Activated CD8-positive, alpha-beta memory T cell treated with anti-CD3 and anti-CD28 coated beads, Interleukin-2, amount 10 ng/mL, durations not matched to agents 7 days and 5 days (primary cell): ENCODE results near the gene ALDH1A3. TPM values are rescaled to one million over a fixed set of nuclear protein-coding genes. Genes with fewer than 3 reads are reported as not detected.

Experiments
- ATAC-seq: fragments of 150-1000 bp; cut with Tn5 transposase; one replicate; pipeline ENCODE4 v1.10.0; 2021; ENCODE audit warnings: moderate library complexity
- CTCF ChIA-PET: fragments of 350-600 bp; sonication (Branson Sonifier 250); formaldehyde crosslinking; loops from one replicate; lab custom pipeline; 2021; ENCODE audit warnings: antibody characterized with exemption; lab: Charles Lee
- DNase-seq: peaks from one replicate; pipeline ENCODE4 v3.0.0-alpha.2; 2020
- H3K27ac Mint-ChIP-seq: one replicate; pipeline ENCODE4 v1.8.0; 2021; ENCODE audit warnings: mild to moderate bottlenecking, mixed read lengths
- H3K27me3 Mint-ChIP-seq: one replicate; pipeline ENCODE4 v1.8.0; 2021; ENCODE audit warnings: mixed read lengths
- H3K36me3 Mint-ChIP-seq: one replicate; pipeline ENCODE4 v1.8.0; 2021; ENCODE audit warnings: mild to moderate bottlenecking, mixed read lengths
- H3K4me1 Mint-ChIP-seq: one replicate; pipeline ENCODE4 v1.8.0; 2021; ENCODE audit warnings: mixed read lengths
- H3K4me3 Mint-ChIP-seq: one replicate; pipeline ENCODE4 v1.8.0; 2021; ENCODE audit warnings: mild to moderate bottlenecking, moderate library complexity, mixed read lengths
- H3K9me3 Mint-ChIP-seq: one replicate; pipeline ENCODE4 v1.8.0; 2022; ENCODE audit warnings: low read depth, mixed read lengths
- total RNA-seq, 2 experiments: library from RNA; stranded (reverse); gene quantifications; one replicate each; pipeline ENCODE4 v1.2.3, GENCODE V29; 2021

Gene ALDH1A3
- total RNA-seq, 2 experiments from 2014 or later, result not detected

- CTCF ChIA-PET, result interaction anchor here (1.6 kb wide), 1 partner anchor 9 kb away, joined by 4 read pairs; no protein-coding TSS in a partner anchor
- Mint-ChIP-seq H3K27me3 (peaks cover 27% of the 10 kb centered on the region), H3K4me1 (no peaks in the 10 kb centered on the region), H3K27ac (no peak overlapping the region), H3K4me3 (no peak overlapping the region), H3K36me3 (no peaks in the 10 kb centered on the region), H3K9me3 (no peaks in the 10 kb centered on the region)
- ATAC-seq, result no peak
- no peak for DNase-seq
These were observed 28.8 kb downstream of the ALDH1A3 start for GRCh38 chr15:100908466-100908865.

GRCh38 chr15:100909565-100909964, 29.9 kb downstream of the ALDH1A3 start:
- Mint-ChIP-seq H3K4me3 (no peak overlapping the region), H3K27me3 (peaks cover 31% of the 10 kb centered on the region), H3K36me3 (no peaks in the 10 kb centered on the region), H3K27ac (no peak overlapping the region), H3K9me3 (no peaks in the 10 kb centered on the region), H3K4me1 (no peaks in the 10 kb centered on the region)
- DNase-seq (no peak), ATAC-seq (no peak)
- CTCF ChIA-PET, result no interaction called here

- Mint-ChIP-seq H3K9me3 (no peaks in the 10 kb centered on the region), H3K4me1 (no peaks in the 10 kb centered on the region), H3K4me3 (no peak overlapping the region), H3K27me3 (peaks cover 37% of the 10 kb centered on the region), H3K27ac (no peak overlapping the region), H3K36me3 (no peaks in the 10 kb centered on the region)
- ATAC-seq (no peak), DNase-seq (no peak)
- CTCF ChIA-PET, result interaction anchor here (0.9 kb wide), 1 partner anchor 98 kb away, joined by 3 read pairs; no protein-coding TSS in a partner anchor
These were observed 30.6 kb downstream of the ALDH1A3 start for GRCh38 chr15:100909989-100910955.

GRCh38 chr15:100911086-100911485, 31.5 kb downstream of the ALDH1A3 start:
- CTCF ChIA-PET, result no interaction called here
- H3K27ac Mint-ChIP-seq, result no peak overlapping the region
- no peak for ATAC-seq

GRCh38 chr15:100913961-100914360, 34.3 kb downstream of the ALDH1A3 start:
- no peak for ATAC-seq
- CTCF ChIA-PET, result interaction anchor here (11.2 kb wide), 1 partner anchor 94 kb away, joined by 289 read pairs; no protein-coding TSS in a partner anchor
- peaks cover 59% of the 10 kb centered on the region for H3K27me3 Mint-ChIP-seq

More at GRCh38 chr15:100911086-100911485, 31.5 kb downstream of the ALDH1A3 start:
- Mint-ChIP-seq H3K27me3 (peaks cover 44% of the 10 kb centered on the region), H3K4me1 (no peaks in the 10 kb centered on the region), H3K36me3 (no peaks in the 10 kb centered on the region), H3K9me3 (no peaks in the 10 kb centered on the region), H3K4me3 (no peak overlapping the region)
- DNase-seq, result no peak

GRCh38 chr15:100914876-100915275, 35.2 kb downstream of the ALDH1A3 start:
- no peak overlapping the region for H3K4me3 Mint-ChIP-seq
- CTCF ChIA-PET, result interaction anchor here (11.2 kb wide), 1 partner anchor 93 kb away, joined by 289 read pairs; no protein-coding TSS in a partner anchor
- H3K4me1 Mint-ChIP-seq, result peaks cover 9% of the 10 kb centered on the region
- DNase-seq, result no peak
- H3K27me3 Mint-ChIP-seq, result peaks cover 61% of the 10 kb centered on the region
- no peak for ATAC-seq
- H3K9me3 Mint-ChIP-seq, result no peaks in the 10 kb centered on the region
- H3K27ac Mint-ChIP-seq, result no peak overlapping the region
- no peaks in the 10 kb centered on the region for H3K36me3 Mint-ChIP-seq

More at GRCh38 chr15:100913961-100914360, 34.3 kb downstream of the ALDH1A3 start:
- Mint-ChIP-seq H3K27ac (no peak overlapping the region), H3K9me3 (no peaks in the 10 kb centered on the region), H3K4me3 (no peak overlapping the region), H3K4me1 (peaks cover 8% of the 10 kb centered on the region), H3K36me3 (no peaks in the 10 kb centered on the region)
- DNase-seq, result no peak

GRCh38 chr15:100918034-100918689, 38.5 kb downstream of the ALDH1A3 start:
- Mint-ChIP-seq H3K4me3 (peak overlapping the region; percentile 64), H3K4me1 (peaks cover 26% of the 10 kb centered on the region), H3K9me3 (no peaks in the 10 kb centered on the region), H3K27me3 (peaks cover 83% of the 10 kb centered on the region), H3K36me3 (no peaks in the 10 kb centered on the region), H3K27ac (no peak overlapping the region)
- DNase-seq (peak; percentile 78), ATAC-seq (peak; percentile 94)
- CTCF ChIA-PET, result interaction anchor here (0.6 to 11.2 kb wide), 27 partner anchors 10 to 586 kb away, joined by 3 to 289 read pairs (median 4); partner anchors contain the start of gene ADAMTS17

- Mint-ChIP-seq H3K9me3 (no peaks in the 10 kb centered on the region), H3K4me1 (peaks cover 26% of the 10 kb centered on the region), H3K27ac (peak within 1 kb of the TSS; percentile 0), H3K27me3 (peaks cover 83% of the 10 kb centered on the region), H3K4me3 (peak within 1 kb of the TSS; percentile 64), H3K36me3 (no peaks in the 10 kb centered on the region)
- ATAC-seq, result peak; percentile 52
- DNase-seq, result no peak
- CTCF ChIA-PET, result interaction anchor here (0.6 to 11.2 kb wide), 16 partner anchors 9 to 586 kb away, joined by 3 to 289 read pairs (median 6); no protein-coding TSS in a partner anchor
These were observed 39.3 kb downstream of the ALDH1A3 start, which contains the start of gene LRRK1 for GRCh38 chr15:100918690-100919480. TSS of gene LRRK1 (plus strand) at chr15:100919357. CDS start at chr15:100924633, 5,276 bp downstream.

- no peak overlapping the region for H3K27ac Mint-ChIP-seq
- peaks cover 78% of the 10 kb centered on the region for H3K27me3 Mint-ChIP-seq
- H3K9me3 Mint-ChIP-seq, result no peaks in the 10 kb centered on the region
- DNase-seq (no peak), ATAC-seq (peak; percentile 12)
- H3K36me3 Mint-ChIP-seq, result no peaks in the 10 kb centered on the region
- CTCF ChIA-PET, result interaction anchor here (0.6 to 11.2 kb wide), 2 partner anchors 88 to 570 kb away, joined by 3 to 289 read pairs; no protein-coding TSS in a partner anchor
- H3K4me3 Mint-ChIP-seq, result peak overlapping the region; percentile 60
- peaks cover 26% of the 10 kb centered on the region for H3K4me1 Mint-ChIP-seq
These were observed 40.1 kb downstream of the ALDH1A3 start for GRCh38 chr15:100919481-100920405.

GRCh38 chr15:100920516-100921135, 41.0 kb downstream of the ALDH1A3 start:
- peaks cover 26% of the 10 kb centered on the region for H3K4me1 Mint-ChIP-seq
- peak overlapping the region; percentile 10 for H3K4me3 Mint-ChIP-seq
- H3K27me3 Mint-ChIP-seq, result peaks cover 71% of the 10 kb centered on the region
- CTCF ChIA-PET, result interaction anchor here (0.6 to 11.2 kb wide), 3 partner anchors 31 to 571 kb away, joined by 3 to 289 read pairs (median 3); no protein-coding TSS in a partner anchor
- DNase-seq (no peak), ATAC-seq (no peak)
- H3K36me3 Mint-ChIP-seq, result no peaks in the 10 kb centered on the region
- no peak overlapping the region for H3K27ac Mint-ChIP-seq
- no peaks in the 10 kb centered on the region for H3K9me3 Mint-ChIP-seq
